GM19324 (cell line): ENCODE data around the gene DYNC1I2.

Experiments
- ATAC-seq: cut with Tn5 transposase; IDR thresholded peaks from one replicate; pipeline ENCODE4 v1.9.1; 2021; ENCODE audit warnings: mild to moderate bottlenecking, moderate library complexity; ENCODE audit not compliant: unreplicated experiment, low FRiP score

DYNC1I2 gene

DNA sequence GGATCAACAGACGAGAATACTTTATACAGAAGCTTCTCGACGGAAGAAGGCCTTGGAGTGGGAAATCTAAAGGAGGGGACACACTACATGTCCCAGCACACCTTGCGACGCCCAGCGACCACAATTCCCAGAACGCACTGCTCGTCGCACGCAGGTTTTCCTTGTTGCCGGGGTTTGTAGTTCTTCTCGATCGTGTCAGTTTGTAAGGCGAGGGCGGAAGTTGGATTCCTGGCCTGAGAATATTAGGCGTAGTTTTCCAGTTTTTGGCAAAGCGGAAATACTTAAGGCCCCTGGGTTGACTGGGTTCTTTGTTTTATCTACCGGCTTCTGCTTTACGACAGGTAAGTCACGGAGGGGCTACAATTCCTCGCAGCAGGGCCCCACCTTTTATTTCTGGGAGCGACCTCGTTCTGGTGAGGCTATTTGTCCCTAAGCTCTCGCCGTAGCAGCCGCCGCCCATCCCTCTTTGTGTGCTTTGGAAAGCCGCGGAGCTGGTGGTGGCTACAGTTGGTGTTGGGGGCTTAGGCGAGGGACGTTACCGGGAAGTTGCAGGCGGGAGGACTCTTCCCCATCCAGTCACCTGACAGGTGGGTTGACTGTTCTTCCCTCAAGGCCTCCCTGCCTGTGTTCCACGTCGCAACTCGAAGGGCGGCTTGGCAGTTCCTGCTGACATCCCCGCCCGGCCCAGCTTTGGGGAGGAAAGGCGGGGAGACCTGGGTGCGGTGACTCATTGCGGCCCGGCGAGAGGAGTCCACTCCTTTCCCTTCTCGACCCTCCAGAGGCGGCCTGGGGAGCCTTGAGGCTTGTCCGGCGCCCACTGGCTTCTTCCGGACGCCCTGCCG, at the start of gene DYNC1I2:
DYNC1I2 (plus strand) TSS at position 183 of the 842 bp plus-strand sequence. CDS start 2,687 bp downstream, outside the sequence.
- ATAC-seq, result peak; percentile 86

GRCh38 chr2:171651667-171652415, 35.4 kb upstream of the DYNC1I2 start:
- ATAC-seq, result no peak

GRCh38 chr2:171652416-171652785, 34.9 kb upstream of the DYNC1I2 start:
- ATAC-seq, result no peak

GRCh38 chr2:171655586-171655985, 31.7 kb upstream of the DYNC1I2 start:
- no peak for ATAC-seq

- no peak for ATAC-seq
Measured at GRCh38 chr2:171667041-171667440, 20.2 kb upstream of the DYNC1I2 start.

GRCh38 chr2:171668183-171668582, 19.1 kb upstream of the DYNC1I2 start:
- ATAC-seq, result no peak

DNA sequence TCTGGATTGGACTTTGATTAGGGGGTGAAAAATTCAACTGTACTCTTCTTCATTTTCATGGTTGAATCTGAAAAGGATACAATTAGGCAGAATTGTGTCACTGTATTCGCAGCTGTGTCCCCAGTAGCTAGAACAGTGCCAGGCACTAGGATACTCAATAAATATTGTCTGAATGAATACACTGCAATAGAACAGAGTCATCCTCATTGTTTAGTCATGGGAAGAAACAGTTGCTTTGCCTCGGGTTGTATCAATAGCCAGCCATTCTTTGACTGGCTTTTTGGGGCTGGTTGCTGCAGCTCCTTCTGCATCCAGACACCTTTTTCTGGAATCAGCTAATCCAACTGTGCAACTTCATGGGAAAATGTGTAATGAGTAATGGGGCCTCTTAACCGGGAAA, 18.1 kb upstream of the DYNC1I2 start:
- ATAC-seq, result no peak

GRCh38 chr2:171670655-171671054, 16.6 kb upstream of the DYNC1I2 start:
- ATAC-seq, result no peak

DNA sequence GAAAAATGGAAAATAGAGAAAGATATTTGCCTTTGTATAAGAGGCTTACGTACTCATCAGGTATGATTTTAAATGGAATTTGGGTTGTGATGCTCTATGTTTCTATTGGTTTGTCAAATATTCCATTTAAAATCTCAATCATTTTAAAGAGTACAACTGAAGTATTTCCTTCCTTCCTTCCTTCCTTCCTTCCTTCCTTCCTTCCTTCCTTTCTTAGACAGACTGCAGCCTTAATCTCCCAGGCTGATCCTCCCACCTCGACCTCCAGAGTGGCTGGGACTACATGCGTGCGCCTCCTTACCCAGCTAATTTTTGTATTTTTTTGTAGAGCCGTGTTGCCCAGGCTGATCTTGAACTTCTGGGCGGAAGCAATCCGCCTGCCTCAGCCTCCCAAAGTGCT, 15.4 kb upstream of the DYNC1I2 start:
- ATAC-seq, result no peak

DNA sequence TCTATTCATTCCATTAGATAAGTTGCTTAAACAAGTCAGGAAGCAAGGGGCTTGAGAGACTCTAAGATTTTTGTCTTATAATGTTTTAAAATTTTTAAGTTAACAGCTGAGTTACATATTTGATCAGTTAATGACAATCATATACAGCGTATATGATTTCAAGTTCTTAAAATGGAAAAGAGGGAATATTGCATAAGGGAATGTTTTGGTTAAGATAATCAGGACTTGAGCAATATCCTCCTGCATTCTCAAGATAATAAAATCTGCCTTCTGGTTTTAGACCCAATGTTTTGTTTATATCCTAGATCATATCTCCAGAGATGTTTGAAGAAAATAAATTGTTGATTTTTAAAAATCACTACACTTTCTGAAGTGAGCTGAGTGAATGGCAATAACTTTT, 13.4 kb upstream of the DYNC1I2 start:
- no peak for ATAC-seq

GRCh38 chr2:171675810-171676345, 11.4 kb upstream of the DYNC1I2 start:
- no peak for ATAC-seq

DNA sequence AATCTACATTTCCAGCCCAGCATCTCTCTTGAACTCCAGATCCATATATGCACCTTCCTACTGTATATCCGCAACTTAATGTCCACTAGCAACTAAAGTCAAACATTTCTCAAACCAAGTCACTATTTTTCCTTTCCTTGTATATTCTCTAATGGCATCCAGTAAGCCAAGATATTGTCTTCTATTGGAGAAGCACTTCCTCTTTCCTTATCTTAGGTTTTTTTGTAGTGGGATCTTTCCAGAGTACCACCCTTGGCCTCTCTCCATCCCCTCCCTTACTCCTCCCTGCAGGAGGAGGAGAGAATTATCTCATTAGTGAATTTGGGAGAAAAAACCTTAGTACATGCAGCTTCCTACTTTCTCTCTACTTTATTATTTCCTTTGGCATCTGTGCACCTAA, 8.7 kb upstream of the DYNC1I2 start:
- ATAC-seq, result no peak

- ATAC-seq, result peak; percentile 6
Measured at GRCh38 chr2:171688129-171688465, 828 bp downstream of the DYNC1I2 start.

DNA sequence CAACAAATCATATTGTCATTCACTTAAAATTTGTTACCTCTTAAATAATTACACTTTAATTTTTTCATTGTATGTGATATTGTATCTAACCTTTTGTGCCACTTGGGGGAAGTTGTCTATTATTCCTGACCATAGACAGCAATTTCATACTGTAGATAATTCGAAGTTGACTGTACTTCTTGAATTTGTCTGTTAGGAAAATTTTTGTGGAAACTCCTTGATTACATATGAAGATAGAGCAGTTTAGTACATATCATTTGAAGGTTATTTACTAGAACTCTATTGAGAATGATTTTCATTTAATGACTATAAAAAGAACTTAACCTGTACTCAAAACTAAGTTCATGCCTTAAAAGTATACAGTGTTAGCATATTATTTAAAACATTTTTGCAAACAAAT, 5.1 kb downstream of the DYNC1I2 start:
- no peak for ATAC-seq

- ATAC-seq, result no peak
Measured at GRCh38 chr2:171702781-171703556, 15.7 kb downstream of the DYNC1I2 start.

GRCh38 chr2:171703574-171704347, 16.5 kb downstream of the DYNC1I2 start:
- ATAC-seq, result no peak

- no peak for ATAC-seq
Measured at GRCh38 chr2:171706152-171706803, 19.0 kb downstream of the DYNC1I2 start.

DNA sequence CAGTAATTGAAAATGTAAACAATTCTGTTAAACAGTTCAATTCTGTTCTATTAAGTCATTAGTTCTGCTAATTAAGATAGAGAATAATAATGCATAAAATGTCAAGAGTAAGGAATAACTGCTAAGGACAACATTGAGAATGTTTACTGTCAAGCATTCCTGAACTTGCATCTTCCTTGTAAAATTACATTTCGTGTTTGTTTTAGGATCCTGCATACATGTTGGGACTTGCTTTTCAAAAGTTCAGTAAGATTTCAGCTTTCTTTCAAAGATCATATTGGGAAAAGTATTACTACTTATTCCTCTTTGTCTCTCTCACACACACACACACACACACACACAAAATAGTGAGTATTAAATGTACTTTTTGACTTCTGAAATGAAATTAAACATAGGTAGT, 20.5 kb downstream of the DYNC1I2 start:
- no peak for ATAC-seq

DNA sequence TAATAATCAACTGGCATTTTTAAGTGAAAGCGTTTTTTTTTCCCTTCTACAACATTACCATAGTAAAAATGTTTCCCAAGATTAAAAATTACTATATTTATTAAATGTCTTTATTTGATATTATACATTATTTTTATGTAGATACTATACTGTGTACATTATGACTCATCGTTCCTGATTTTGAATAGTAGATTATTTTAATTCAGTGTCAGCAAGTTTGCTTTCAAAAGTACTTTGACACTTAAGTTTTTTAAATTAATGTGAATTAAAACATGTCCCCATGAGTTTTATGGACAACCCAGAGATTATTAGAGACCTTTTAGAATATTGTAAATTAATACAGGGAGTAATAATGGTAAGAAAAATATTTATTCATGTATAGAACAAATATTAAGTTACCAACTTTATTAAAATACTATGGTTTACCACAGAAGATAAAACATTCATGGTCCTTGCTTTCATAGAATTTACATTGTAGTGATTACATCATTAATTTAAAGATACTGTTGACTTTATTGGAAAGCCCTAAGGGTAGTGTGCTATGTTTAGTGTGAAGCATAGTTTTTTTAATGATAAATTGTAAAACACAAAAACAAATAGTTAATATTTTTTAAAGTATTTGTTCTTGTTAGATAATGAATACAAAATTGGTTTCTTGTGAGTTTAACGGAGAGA, 21.9 kb downstream of the DYNC1I2 start:
- ATAC-seq, result no peak
